ENCODE measurements around the gene PIK3R6.

Gene PIK3R6

DNA sequence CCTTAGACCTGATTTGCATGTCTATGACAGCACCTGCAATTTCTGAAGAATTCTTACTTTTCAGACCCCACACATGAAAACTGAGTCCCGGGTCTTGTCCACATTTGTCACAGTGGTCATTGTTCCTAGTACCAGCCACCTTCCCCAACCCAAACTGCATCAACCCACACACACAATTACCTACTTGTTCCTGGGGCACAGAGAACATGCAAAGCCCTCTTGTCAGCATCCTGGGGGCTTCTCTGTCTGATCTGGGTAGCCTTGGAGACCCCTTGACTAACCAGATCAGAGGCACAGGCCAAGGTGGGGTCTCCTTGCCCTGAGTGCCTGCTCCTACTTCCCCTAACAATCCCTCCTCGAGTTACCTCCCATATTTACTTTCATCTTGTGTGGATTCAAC, 36.7 kb upstream of the PIK3R6 start:
- Histone ChIP-seq H3K27me3 (peaks cover 0 to 25% of the 10 kb centered on the region in 2 donors), H3K4me1 (no peaks in the 10 kb centered on the region), H3K27ac (no peak overlapping the region), H3K9me3 (no peaks in the 10 kb centered on the region), H3K4me3 (no peak overlapping the region), H3K36me3 (no peaks in the 10 kb centered on the region)
- intact Hi-C loops (cut with DNase I; ENCODE audit: low total_unique reads), result no loop called here
- TF ChIP-seq, protein P1, sequence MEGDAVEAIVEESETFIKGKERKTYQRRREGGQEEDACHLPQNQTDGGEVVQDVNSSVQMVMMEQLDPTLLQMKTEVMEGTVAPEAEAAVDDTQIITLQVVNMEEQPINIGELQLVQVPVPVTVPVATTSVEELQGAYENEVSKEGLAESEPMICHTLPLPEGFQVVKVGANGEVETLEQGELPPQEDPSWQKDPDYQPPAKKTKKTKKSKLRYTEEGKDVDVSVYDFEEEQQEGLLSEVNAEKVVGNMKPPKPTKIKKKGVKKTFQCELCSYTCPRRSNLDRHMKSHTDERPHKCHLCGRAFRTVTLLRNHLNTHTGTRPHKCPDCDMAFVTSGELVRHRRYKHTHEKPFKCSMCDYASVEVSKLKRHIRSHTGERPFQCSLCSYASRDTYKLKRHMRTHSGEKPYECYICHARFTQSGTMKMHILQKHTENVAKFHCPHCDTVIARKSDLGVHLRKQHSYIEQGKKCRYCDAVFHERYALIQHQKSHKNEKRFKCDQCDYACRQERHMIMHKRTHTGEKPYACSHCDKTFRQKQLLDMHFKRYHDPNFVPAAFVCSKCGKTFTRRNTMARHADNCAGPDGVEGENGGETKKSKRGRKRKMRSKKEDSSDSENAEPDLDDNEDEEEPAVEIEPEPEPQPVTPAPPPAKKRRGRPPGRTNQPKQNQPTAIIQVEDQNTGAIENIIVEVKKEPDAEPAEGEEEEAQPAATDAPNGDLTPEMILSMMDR (IDR thresholded peaks at IDR 0.05), result no peak
- DNase-seq, result no peak

DNA sequence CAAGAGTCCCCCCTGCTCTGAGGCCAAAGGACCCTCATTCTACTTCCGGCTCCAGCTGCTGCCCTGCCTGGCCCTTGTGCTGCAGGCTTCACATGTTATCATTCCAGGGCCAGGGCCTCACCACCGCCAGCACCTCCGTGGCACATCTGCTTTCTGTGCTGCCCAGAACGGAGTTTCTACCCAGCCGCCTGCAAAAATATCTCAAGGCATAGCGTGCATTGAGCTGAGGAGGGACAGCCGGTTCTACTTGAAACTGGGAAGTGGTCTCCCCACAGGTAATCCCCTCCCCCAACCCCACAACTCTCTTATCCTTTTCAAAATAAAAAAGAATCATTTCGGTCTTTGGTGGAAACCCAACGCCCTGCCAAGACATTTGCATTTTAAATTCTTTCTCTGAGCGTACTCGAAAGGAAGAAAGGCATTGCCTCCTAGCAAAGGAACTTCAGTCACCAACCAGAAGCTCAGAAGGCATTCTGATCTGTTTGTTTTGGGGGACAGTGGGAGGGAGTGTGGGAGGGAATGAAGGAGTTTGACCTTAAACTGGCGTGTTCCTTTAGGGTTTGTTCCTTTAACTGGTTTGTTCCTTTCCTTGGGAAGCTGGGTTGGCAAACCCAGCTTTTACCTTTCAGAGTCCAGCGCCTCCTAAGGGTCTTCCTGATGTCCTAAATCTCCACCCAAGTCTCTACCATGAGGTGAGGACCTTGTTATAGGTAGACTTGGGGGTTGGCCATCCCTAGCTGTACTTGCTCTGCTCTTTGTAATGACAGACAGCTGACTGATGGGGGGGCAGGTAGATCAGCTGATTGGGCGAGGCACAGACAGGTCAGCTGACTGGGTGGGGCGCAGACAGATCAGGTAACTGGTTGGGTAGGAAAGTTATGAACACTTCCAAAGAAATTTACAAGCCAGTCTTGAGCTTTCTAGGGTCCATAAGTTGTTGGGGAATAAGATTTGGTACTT, 33.4 kb upstream of the PIK3R6 start:
- H3K4me3 ChIP-seq, result no peak overlapping the region
- intact Hi-C loops (cut with DNase I; ENCODE audit: low total_unique reads), result no loop called here
- no peaks in the 10 kb centered on the region for H3K9me3 ChIP-seq
- no peaks in the 10 kb centered on the region for H3K36me3 ChIP-seq
- TF ChIP-seq, protein P1 (IDR thresholded peaks at IDR 0.05), result no peak
- no peak overlapping the region for H3K27ac ChIP-seq
- peak in 1 of 2 donors; percentile 33 for DNase-seq
- H3K27me3 ChIP-seq, result peaks cover 0 to 31% of the 10 kb centered on the region in 2 donors
- no peaks in the 10 kb centered on the region for H3K4me1 ChIP-seq

DNA sequence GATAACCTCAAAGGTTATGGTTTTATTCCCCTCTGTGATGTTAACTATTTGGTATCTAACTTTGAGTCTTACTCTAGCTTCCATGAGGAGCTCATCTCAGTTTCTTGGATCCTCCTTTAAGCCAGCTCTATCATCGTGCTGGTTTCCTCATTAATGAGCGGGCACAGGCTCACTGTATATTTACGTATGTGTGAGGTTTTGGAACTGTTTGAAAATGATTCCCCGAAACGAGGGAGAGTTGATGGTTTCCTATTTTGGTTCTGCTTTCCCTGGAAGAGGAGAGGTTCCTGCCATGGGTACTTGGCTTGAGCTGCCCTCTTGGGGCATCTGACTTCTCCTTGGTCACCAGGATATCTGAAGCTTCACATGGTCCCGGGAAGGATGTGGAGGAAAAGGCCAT, 32.7 kb upstream of the PIK3R6 start:
- no peak for DNase-seq
- TF ChIP-seq, protein P1 (IDR thresholded peaks at IDR 0.05), result no peak
- intact Hi-C loops (cut with DNase I; ENCODE audit: low total_unique reads), result no loop called here

DNA sequence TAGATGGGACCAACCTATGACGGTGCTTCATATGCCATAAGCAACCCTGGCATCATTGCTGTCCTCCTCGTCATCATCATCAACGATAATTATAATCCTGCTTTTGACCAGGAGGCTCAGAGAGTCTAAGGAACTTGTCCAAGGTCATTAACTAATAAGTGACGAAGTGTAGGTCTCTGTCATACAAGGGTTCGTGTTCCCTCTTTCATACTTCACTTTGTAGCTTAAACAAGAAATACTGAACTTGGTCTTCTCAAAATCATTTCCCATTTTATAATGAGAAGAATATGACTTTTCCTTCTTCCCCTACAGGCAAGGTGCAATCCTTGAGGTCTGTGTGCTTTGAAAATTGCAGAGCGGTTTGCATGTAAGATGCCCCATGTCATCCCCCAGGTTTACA, 31.2 kb upstream of the PIK3R6 start:
- Histone ChIP-seq H3K9me3 (no peaks in the 10 kb centered on the region), H3K4me3 (no peak overlapping the region), H3K4me1 (peaks cover 0 to 4% (median 0%) of the 10 kb centered on the region in 4 donors), H3K36me3 (no peaks in the 10 kb centered on the region), H3K27me3 (peaks cover 0 to 23% of the 10 kb centered on the region in 2 donors), H3K27ac (no peak overlapping the region)
- TF ChIP-seq, protein P1 (IDR thresholded peaks at IDR 0.05), result no peak
- DNase-seq, result no peak
- intact Hi-C loops (cut with DNase I; ENCODE audit: low total_unique reads), result no loop called here

More for the DNA sequence above, 32.7 kb upstream of the PIK3R6 start:
- H3K36me3 ChIP-seq, result no peaks in the 10 kb centered on the region
- no peaks in the 10 kb centered on the region for H3K4me1 ChIP-seq
- no peak overlapping the region for H3K27ac ChIP-seq
- H3K9me3 ChIP-seq, result no peaks in the 10 kb centered on the region
- H3K4me3 ChIP-seq, result no peak overlapping the region
- peaks cover 0 to 34% of the 10 kb centered on the region in 2 donors for H3K27me3 ChIP-seq

DNA sequence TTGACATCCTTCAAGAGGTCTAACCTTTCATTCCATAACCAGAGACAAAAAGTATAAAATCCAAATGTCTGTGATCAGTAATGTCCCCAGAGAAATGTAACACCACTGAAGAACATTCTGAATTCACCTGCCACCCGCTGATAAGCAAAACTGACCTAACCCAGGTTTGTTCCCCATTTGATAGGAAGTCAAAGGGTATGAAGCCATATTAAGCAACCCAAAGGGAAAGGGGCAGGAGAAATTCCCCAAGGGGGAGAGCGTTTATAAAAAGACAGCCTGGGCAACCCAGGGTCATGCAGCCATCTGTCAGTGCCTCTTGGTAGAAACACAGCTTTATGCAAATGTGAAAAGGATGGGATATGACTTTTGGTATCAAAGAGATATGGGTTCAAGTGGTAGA, 30.7 kb upstream of the PIK3R6 start:
- no peaks in the 10 kb centered on the region for H3K36me3 ChIP-seq
- DNase-seq, result no peak
- peaks cover 0 to 4% (median 0%) of the 10 kb centered on the region in 4 donors for H3K4me1 ChIP-seq
- H3K4me3 ChIP-seq, result no peak overlapping the region
- H3K27ac ChIP-seq, result no peak overlapping the region
- no peaks in the 10 kb centered on the region for H3K9me3 ChIP-seq
- H3K27me3 ChIP-seq, result peaks cover 0 to 23% of the 10 kb centered on the region in 2 donors
- TF ChIP-seq, protein P1 (IDR thresholded peaks at IDR 0.05), result no peak
- intact Hi-C loops (cut with DNase I; ENCODE audit: low total_unique reads), result no loop called here

All from tibial artery (tissue), 4 donors.